Measurements from ENCODE around the gene SHC2. TPM values are rescaled to one million over a fixed set of nuclear protein-coding genes. Genes with fewer than 3 reads are reported as not detected.

The SHC2 gene
- total and polyA plus RNA-seq, 2 of the 13 experiments (the other 11 are each of a cell fraction or from before 2014, with no cell fraction given), result 9.0 to 18.3 TPM

DNA sequence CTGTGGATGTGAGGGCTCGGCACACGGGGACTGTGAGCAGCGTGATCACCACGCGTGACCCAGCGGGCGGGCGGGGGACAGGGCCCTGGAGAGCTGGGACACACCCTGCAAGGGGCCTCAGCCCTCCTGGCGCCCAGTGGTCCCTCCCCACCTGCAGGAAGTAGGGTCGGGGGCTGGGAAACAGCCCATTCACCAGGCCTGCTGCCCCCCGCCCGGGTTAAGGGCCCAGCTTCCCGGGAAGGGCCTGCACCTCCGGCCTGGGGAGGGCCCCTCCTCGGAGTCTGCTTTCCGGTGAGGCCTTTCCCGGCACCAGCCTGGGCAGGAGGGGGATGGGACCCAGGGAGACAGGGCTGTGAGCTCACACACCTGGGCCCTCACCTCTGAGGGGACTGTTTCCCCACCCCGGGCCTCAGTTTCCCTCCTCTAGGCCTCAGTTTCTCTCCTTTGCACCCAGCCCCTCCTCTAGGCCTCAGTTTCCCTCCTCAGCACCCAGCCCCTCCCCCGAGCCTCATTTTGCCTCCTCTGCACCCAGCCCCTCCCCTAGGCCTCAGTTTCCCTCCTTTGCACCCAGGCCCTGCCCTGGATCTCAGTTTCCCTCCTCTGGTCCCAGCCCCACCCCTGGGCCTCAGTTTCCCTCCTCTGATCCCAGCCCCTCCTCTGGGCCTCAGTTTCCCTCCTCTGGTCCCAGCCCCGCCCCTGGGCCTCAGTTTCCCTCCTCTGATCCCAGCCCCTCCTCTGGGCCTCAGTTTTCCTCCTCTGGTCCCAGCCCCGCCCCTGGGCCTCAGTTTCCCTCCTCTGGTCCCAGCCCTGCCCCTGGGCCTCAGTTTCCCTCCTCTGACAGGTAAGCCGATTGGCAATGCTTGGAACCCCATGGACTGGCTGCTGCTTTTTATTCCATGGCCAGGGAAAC lies 33.6 kb upstream of the SHC2 start (continued):
- TF ChIP-seq, protein P1, sequence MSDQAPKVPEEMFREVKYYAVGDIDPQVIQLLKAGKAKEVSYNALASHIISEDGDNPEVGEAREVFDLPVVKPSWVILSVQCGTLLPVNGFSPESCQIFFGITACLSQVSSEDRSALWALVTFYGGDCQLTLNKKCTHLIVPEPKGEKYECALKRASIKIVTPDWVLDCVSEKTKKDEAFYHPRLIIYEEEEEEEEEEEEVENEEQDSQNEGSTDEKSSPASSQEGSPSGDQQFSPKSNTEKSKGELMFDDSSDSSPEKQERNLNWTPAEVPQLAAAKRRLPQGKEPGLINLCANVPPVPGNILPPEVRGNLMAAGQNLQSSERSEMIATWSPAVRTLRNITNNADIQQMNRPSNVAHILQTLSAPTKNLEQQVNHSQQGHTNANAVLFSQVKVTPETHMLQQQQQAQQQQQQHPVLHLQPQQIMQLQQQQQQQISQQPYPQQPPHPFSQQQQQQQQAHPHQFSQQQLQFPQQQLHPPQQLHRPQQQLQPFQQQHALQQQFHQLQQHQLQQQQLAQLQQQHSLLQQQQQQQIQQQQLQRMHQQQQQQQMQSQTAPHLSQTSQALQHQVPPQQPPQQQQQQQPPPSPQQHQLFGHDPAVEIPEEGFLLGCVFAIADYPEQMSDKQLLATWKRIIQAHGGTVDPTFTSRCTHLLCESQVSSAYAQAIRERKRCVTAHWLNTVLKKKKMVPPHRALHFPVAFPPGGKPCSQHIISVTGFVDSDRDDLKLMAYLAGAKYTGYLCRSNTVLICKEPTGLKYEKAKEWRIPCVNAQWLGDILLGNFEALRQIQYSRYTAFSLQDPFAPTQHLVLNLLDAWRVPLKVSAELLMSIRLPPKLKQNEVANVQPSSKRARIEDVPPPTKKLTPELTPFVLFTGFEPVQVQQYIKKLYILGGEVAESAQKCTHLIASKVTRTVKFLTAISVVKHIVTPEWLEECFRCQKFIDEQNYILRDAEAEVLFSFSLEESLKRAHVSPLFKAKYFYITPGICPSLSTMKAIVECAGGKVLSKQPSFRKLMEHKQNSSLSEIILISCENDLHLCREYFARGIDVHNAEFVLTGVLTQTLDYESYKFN (CRISPR knock-in tag; conservative IDR thresholded peaks at IDR 0.05), result peak; percentile 28; the same call in 1 of the 2 replicates
- TF ChIP-seq SRSF9 (IDR thresholded peaks at IDR 0.05; ENCODE audit: borderline replicate concordance, insufficient read depth, low read depth, low read length, poor library complexity, severe bottlenecking) (no peak), SAP130 (CRISPR knock-in tag; IDR thresholded peaks at IDR 0.05; ENCODE audit: low read depth) (peak; percentile 60), FOXK2 (IDR thresholded peaks at IDR 0.05) (no peak), RARA (CRISPR knock-in tag; IDR thresholded peaks at IDR 0.05) (peak; percentile 32; the same call in 1 of the 2 replicates), GATAD1 (CRISPR knock-in tag; IDR thresholded peaks at IDR 0.05) (0 out of 2 replicates have a peak, but pooled peaks have one; percentile 35), ERF (CRISPR knock-in tag; IDR thresholded peaks at IDR 0.05) (peak; percentile 51; the same call in 1 of the 2 replicates), ZBTB7A (CRISPR knock-in tag; IDR thresholded peaks at IDR 0.05) (peak; percentile 82; the same call in 1 of the 2 replicates), POLR2A (IDR thresholded peaks at IDR 0.05; ENCODE audit: insufficient read depth in 1 of 2, low read depth in 2 of 2, low read length in 2 of 2) (0 out of 4 replicates have a peak, but pooled peaks of 1 of the 2 experiments have one; percentile 36), ZNF17 (CRISPR knock-in tag; IDR thresholded peaks at IDR 0.05) (no peak), ZFAT (CRISPR knock-in tag; conservative IDR thresholded peaks at IDR 0.05) (no peak), ZKSCAN8 (CRISPR knock-in tag; IDR thresholded peaks at IDR 0.05; ENCODE audit: borderline replicate concordance) (no peak), CHCHD3 (CRISPR knock-in tag; IDR thresholded peaks at IDR 0.05) (no peak), NFKBIZ (CRISPR knock-in tag; IDR thresholded peaks at IDR 0.05) (no peak), ZNF552 (CRISPR knock-in tag; IDR thresholded peaks at IDR 0.05; ENCODE audit: borderline replicate concordance) (no peak), ZMAT3 (CRISPR knock-in tag; conservative IDR thresholded peaks at IDR 0.05) (no peak), HMG20A (CRISPR knock-in tag; IDR thresholded peaks at IDR 0.05; ENCODE audit: borderline replicate concordance) (no peak), CC2D1A (CRISPR knock-in tag; IDR thresholded peaks at IDR 0.05) (no peak), JUNB (CRISPR knock-in tag; IDR thresholded peaks at IDR 0.05; ENCODE audit: borderline replicate concordance) (no peak), ZNF138 (CRISPR knock-in tag; IDR thresholded peaks at IDR 0.05; ENCODE audit: low read depth) (no peak)
- TF ChIP-seq, protein P2, sequence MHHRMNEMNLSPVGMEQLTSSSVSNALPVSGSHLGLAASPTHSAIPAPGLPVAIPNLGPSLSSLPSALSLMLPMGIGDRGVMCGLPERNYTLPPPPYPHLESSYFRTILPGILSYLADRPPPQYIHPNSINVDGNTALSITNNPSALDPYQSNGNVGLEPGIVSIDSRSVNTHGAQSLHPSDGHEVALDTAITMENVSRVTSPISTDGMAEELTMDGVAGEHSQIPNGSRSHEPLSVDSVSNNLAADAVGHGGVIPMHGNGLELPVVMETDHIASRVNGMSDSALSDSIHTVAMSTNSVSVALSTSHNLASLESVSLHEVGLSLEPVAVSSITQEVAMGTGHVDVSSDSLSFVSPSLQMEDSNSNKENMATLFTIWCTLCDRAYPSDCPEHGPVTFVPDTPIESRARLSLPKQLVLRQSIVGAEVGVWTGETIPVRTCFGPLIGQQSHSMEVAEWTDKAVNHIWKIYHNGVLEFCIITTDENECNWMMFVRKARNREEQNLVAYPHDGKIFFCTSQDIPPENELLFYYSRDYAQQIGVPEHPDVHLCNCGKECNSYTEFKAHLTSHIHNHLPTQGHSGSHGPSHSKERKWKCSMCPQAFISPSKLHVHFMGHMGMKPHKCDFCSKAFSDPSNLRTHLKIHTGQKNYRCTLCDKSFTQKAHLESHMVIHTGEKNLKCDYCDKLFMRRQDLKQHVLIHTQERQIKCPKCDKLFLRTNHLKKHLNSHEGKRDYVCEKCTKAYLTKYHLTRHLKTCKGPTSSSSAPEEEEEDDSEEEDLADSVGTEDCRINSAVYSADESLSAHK (CRISPR knock-in tag; IDR thresholded peaks at IDR 0.05; ENCODE audit: borderline replicate concordance), result no peak
- TF ChIP-seq, protein P3, sequence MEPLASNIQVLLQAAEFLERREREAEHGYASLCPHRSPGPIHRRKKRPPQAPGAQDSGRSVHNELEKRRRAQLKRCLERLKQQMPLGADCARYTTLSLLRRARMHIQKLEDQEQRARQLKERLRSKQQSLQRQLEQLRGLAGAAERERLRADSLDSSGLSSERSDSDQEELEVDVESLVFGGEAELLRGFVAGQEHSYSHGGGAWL (CRISPR knock-in tag; IDR thresholded peaks at IDR 0.05), result no peak
